ENCODE data around the gene COX10.

- TF ChIP-seq CTCF (IDR thresholded peaks at IDR 0.05 in 8 of 11, conservative IDR thresholded peaks at IDR 0.05 in 3 of 11) (no peak), POLR2A (IDR thresholded peaks at IDR 0.05) (no peak)
These were observed 157.7 kb downstream of the COX10 start for GRCh38 chr17:14227052-14227451.

Data from spleen (tissue), 7 donors.